ENCODE results near the gene PKD2L1.
"Not testable (repeated sequence)": the region's sequence is repeated elsewhere in the genome, so short reads cannot be mapped to it uniquely, and the experiment has no call there.

Gene PKD2L1

GRCh38 chr10:100282907-100283306, 47.1 kb downstream of the PKD2L1 start:
- peaks cover 51% of the 10 kb centered on the region for H3K79me2 ChIP-seq (ENCODE audit: insufficient read depth, low read length)
- peak overlapping the region; percentile 2; the same call in 1 of the 2 replicates for H3K4me2 ChIP-seq (ENCODE audit: insufficient read depth, low read length)
- peaks cover 35% of the 10 kb centered on the region for H3K4me1 ChIP-seq (ENCODE audit: insufficient read depth, low read length)
- ATAC-seq (ENCODE audit: insufficient read depth, low read depth) (no peak), DNase-seq (no peak)
- H3K9ac ChIP-seq (ENCODE audit: low read depth, low read length): no peak overlapping the region
- no peak overlapping the region for H3K4me3 ChIP-seq (ENCODE audit: low read depth in 1 of 2, low read length in 2 of 2)
- H4K20me1 ChIP-seq (ENCODE audit: insufficient read depth, low read length): peaks cover 4% of the 10 kb centered on the region; the same call in 1 of the 2 replicates
- TF ChIP-seq CTCF (IDR thresholded peaks at IDR 0.05; ENCODE audit: borderline replicate concordance, extremely low read depth, low read length, poor library complexity, severe bottlenecking) (no peak), EZH2 (IDR thresholded peaks at IDR 0.05; ENCODE audit: borderline replicate concordance, low read depth, low read length, severe bottlenecking) (no peak)
- H3K27ac ChIP-seq (ENCODE audit: low read length): no peak overlapping the region
- no peaks in the 10 kb centered on the region for H3K9me3 ChIP-seq (ENCODE audit: insufficient read depth, low read length, severe bottlenecking)
- H2AFZ ChIP-seq (ENCODE audit: low read depth, low read length): no peak overlapping the region
- H3K27me3 ChIP-seq (ENCODE audit: insufficient read depth, low read length, poor library complexity): no peaks in the 10 kb centered on the region
- H3K36me3 ChIP-seq (ENCODE audit: insufficient read depth, low read length): peaks cover 48% of the 10 kb centered on the region

- H3K4me3 ChIP-seq (ENCODE audit: low read depth in 1 of 2, low read length in 2 of 2); H4K20me1 ChIP-seq (ENCODE audit: insufficient read depth, low read length); H2AFZ ChIP-seq (ENCODE audit: low read depth, low read length); H3K79me2 ChIP-seq (ENCODE audit: insufficient read depth, low read length); ATAC-seq (ENCODE audit: insufficient read depth, low read depth); H3K9ac ChIP-seq (ENCODE audit: low read depth, low read length); H3K27me3 ChIP-seq (ENCODE audit: insufficient read depth, low read length, poor library complexity); H3K4me2 ChIP-seq (ENCODE audit: insufficient read depth, low read length); DNase-seq; H3K27ac ChIP-seq (ENCODE audit: low read length); H3K9me3 ChIP-seq (ENCODE audit: insufficient read depth, low read length, severe bottlenecking); H3K4me1 ChIP-seq (ENCODE audit: insufficient read depth, low read length): not testable (repeated sequence)
- H3K36me3 ChIP-seq (ENCODE audit: insufficient read depth, low read length): peaks cover 47% of the 10 kb centered on the region
These were observed 53.1 kb downstream of the PKD2L1 start for GRCh38 chr10:100276971-100277370.

DNA sequence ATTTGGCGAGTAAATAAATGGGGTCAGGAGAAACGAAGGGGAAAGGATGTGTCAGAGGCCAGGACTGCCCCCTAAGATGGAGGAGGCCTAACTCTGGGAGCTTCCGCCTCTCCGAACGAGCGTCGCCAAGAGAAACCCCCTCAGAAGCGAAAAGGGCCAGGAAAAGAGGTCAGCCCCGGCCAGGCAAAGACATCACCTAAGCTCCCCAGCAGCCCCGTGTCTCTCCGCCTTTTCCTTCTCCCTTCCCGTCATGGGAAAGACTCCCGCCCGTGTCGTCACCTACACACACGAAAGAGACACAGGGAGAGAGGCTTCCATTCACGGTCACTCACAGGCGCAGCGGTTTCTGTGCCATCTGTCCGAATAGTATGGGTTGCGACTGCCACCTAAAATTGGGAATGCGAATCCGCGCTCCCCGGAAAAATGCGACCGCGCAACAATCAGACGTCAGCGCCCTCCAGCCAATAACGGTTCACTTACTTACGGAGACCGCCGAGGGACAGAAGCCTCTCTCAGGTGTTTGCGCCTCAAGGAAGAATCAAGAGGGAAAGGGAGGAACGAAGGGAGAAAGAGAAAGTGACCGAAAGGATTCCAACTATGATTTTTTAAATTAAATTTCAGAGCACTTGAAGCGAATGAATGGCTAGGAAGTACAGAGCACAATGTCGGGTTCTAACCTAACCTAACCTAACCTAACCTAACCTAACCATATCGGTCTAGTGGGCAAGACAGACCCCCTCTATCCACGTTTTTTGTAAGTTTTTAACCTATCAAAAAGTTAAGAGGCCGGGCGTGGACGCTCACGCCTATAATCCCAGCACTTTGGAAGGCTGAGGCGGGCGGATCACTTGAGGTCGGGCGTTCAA, 62.6 kb downstream of the PKD2L1 start, which contains the start of gene CWF19L1:
Gene CWF19L1, minus strand, starts transcription at position 400 of the 866 bp plus-strand sequence. Its CDS starts 45 bp downstream, at position 355.
- TF ChIP-seq EZH2 (IDR thresholded peaks at IDR 0.05; ENCODE audit: borderline replicate concordance, low read depth, low read length, severe bottlenecking): no peak
- TF ChIP-seq CTCF (IDR thresholded peaks at IDR 0.05; ENCODE audit: borderline replicate concordance, extremely low read depth, low read length, poor library complexity, severe bottlenecking): no peak
- H3K4me3 ChIP-seq (ENCODE audit: low read depth in 1 of 2, low read length in 2 of 2): peak within 1 kb of the TSS; percentile 79 to 93
- H3K27ac ChIP-seq (ENCODE audit: low read length): peak within 1 kb of the TSS; percentile 88
- ATAC-seq (ENCODE audit: insufficient read depth, low read depth) (peak; percentile 93), DNase-seq (peak; percentile 84)
- peaks cover 50% of the 10 kb centered on the region for H3K79me2 ChIP-seq (ENCODE audit: insufficient read depth, low read length)
- peaks cover 6% of the 10 kb centered on the region; the same call in 1 of the 2 replicates for H3K36me3 ChIP-seq (ENCODE audit: insufficient read depth, low read length)
- no peaks in the 10 kb centered on the region for H4K20me1 ChIP-seq (ENCODE audit: insufficient read depth, low read length)
- peaks cover 26% of the 10 kb centered on the region for H3K4me1 ChIP-seq (ENCODE audit: insufficient read depth, low read length)
- H3K9me3 ChIP-seq (ENCODE audit: insufficient read depth, low read length, severe bottlenecking): no peaks in the 10 kb centered on the region
- H3K27me3 ChIP-seq (ENCODE audit: insufficient read depth, low read length, poor library complexity): no peaks in the 10 kb centered on the region
- peak within 1 kb of the TSS; percentile 83 for H3K4me2 ChIP-seq (ENCODE audit: insufficient read depth, low read length)
- peak within 1 kb of the TSS; percentile 74 for H3K9ac ChIP-seq (ENCODE audit: low read depth, low read length)
- peak within 1 kb of the TSS; percentile 93 for H2AFZ ChIP-seq (ENCODE audit: low read depth, low read length)

- no peaks in the 10 kb centered on the region; the same call in 1 of the 2 replicates for H4K20me1 ChIP-seq (ENCODE audit: insufficient read depth, low read length)
- no peak overlapping the region for H2AFZ ChIP-seq (ENCODE audit: low read depth, low read length)
- H3K27me3 ChIP-seq (ENCODE audit: insufficient read depth, low read length, poor library complexity): no peaks in the 10 kb centered on the region
- peaks cover 61% of the 10 kb centered on the region for H3K79me2 ChIP-seq (ENCODE audit: insufficient read depth, low read length)
- TF ChIP-seq CTCF (IDR thresholded peaks at IDR 0.05; ENCODE audit: borderline replicate concordance, extremely low read depth, low read length, poor library complexity, severe bottlenecking) (no peak), EZH2 (IDR thresholded peaks at IDR 0.05; ENCODE audit: borderline replicate concordance, low read depth, low read length, severe bottlenecking) (no peak)
- H3K4me2 ChIP-seq (ENCODE audit: insufficient read depth, low read length): peak overlapping the region; percentile 83
- no peaks in the 10 kb centered on the region for H3K9me3 ChIP-seq (ENCODE audit: insufficient read depth, low read length, severe bottlenecking)
- DNase-seq: no peak
- ATAC-seq (ENCODE audit: insufficient read depth, low read depth): no peak
- peak overlapping the region; percentile 74 for H3K9ac ChIP-seq (ENCODE audit: low read depth, low read length)
- H3K36me3 ChIP-seq (ENCODE audit: insufficient read depth, low read length): peaks cover 19% of the 10 kb centered on the region; the same call in 1 of the 2 replicates
- no peak overlapping the region for H3K27ac ChIP-seq (ENCODE audit: low read length)
- peak overlapping the region in 1 of 2 experiments; percentile 93; a peak in 3 of 4 replicates for H3K4me3 ChIP-seq (ENCODE audit: low read depth in 1 of 2, low read length in 2 of 2)
- peaks cover 26% of the 10 kb centered on the region for H3K4me1 ChIP-seq (ENCODE audit: insufficient read depth, low read length)
These were observed 64.1 kb downstream of the PKD2L1 start for GRCh38 chr10:100265821-100266485.
